RCC 7860 (cell line): ENCODE data around the gene KBTBD13.

Experiments used
- DNase-seq: peaks from one replicate; pipeline ENCODE4 v3.0.0-alpha.2; 2015; ENCODE audit warnings: low spot score
- FAIRE-seq: peaks from 2 replicates; lab custom pipeline; 2012; peaks lifted over from hg19 to GRCh38; lab: Jason Lieb, UNC

The KBTBD13 gene

DNA sequence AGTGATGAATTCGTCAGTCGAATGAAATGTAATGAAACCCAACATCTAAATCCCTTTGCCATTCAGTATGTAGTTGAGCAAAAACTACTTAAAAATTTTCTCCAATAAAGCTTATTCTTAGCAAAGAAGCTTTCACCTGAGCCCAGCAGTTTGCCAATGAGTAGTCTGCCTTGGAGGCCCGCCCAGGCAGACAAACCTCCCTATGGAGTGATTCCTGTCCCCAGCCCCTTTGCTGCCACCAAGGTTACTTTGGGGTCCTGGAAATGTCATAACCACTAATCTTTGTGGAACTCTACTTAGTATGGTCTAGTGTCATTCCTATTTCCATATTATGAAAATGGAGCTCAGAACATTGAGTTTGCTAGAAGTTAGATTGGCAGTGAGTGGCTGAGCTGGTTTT, 26.4 kb downstream of the KBTBD13 start:
- FAIRE-seq: no peak

DNA sequence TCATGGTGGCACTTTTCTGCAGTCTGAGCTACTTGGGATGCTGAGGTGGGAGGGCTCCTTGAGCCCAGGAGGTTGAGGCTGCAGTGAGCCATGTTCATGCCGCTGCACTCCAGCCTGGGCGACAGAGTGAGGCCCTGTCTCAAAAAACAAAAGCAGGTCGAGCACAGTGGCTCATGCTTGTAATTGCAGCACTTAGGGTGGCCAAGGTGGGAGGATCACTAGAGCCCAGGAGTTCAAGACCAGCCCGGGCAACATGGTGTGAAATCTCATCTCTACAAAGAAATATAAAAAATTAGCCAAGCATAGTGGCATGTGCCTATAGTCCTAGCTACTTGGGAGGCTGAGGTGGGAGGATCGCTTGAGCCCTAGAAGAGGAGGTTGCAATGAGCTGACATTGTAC, 28.5 kb downstream of the KBTBD13 start:
- no peak for DNase-seq
- FAIRE-seq: no peak

More for the DNA sequence above, 26.4 kb downstream of the KBTBD13 start:
- DNase-seq: no peak

DNA sequence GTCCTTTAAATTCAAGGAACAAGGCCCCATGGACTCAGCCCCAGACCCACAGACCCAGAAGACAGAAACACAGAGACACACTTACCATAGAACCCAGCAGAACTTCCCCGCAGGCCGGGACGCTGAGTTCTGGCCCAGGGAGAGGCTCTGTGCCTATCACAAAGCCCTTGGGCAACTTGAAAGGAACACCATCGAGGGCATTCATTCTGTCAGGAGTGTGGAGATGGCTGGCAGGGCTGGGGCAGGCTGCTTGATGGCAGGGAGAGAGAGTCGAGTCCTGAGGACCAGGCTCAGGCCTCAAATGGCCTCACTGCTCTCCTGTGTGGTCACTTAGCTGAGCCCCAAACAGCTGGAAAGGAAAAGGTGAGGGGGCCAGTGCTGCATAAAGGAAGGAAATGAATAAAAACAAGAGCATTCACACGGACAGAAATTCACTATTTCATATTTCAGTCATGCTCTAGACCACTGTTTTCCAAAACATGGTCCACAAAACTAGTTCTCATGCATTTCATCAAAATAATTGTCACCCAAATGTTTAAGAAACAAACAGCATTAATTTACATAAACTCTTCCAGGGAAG, 29.6 kb downstream of the KBTBD13 start:
- DNase-seq: no peak
- FAIRE-seq: no peak

DNA sequence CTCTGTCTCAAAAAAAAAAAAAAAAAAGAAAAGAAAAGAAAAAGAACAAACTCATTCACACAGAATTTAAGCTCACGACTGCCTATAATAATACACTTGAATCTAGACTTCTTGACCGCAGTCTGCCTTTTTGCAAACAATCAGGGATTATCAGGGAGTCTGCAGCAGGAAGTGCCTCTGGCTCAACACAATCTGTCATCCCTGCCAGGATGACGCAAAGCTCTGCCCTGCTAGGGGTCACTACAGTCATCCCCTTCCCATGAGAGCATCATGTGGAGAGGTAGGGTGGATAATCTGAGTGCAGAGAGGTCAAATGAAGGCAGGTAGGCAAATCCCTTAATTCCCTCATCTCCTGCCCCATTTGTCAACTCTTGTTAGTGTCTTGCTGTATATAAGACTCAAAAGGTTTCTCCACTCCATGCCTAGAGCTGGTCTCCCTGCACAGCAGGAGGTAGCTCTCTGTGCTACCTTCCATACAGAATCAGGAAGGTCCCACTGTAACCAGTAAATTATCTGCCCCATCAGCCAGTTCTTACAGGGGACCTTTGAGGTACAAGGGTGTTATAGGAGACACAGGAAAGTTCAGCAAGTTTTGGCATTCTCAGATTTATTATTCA, 34.2 kb downstream of the KBTBD13 start:
- DNase-seq (no peak), FAIRE-seq (no peak)

DNA sequence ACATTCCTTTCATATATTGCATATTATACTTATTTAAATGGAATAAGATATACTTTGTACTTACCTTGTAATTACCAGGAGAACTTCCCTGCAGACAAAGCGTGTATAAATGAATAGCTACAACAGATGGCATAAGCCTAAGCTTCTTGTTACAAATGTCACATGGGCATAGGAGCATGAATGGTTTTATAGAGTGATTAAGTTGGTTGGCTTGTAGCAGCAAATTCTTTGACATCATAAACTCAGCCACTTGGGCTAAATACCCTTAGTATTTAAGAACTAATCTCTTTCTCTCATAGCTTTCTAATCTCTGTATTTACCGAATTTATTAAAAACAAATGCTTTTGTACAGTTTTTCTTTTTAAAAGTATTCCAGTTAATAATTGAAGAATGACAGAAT, 38.5 kb downstream of the KBTBD13 start, which contains the start of gene UBAP1L:
Gene UBAP1L (minus strand): TSS at position 115 of the 400 bp plus-strand sequence. CDS start 8,985 bp downstream, outside the sequence.
- no peak for FAIRE-seq
- DNase-seq: no peak

DNA sequence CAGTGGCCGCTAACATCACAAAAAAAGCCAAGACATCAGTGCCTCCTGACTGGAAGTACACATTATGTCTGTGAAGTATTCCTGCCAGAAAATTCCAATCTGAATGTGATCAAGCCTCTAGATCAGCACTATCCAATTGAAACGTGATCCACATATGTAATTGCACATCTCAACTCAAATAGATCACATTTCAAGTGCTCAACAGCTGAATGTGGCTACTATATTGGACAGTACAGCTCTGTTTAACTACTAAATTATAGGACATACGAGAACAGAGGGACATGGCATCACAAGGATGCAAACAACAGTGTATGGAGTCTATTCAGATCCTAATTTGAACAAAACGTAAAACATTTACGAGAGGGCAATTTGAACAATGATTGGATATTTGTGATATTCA, 39.0 kb downstream of the KBTBD13 start:
- no peak for FAIRE-seq
- DNase-seq: no peak
